MM.1S (cell line): Measurements from ENCODE around the gene NTRK3.

Experiments used
- DNase-seq: peaks from one replicate; pipeline ENCODE4 v3.0.0-alpha.2; 2015
- H2AFZ ChIP-seq: fragments of 300-600 bp; sonication (generic); 2 replicates; pipeline ENCODE4 v1.6.0; 2016; ENCODE audit warnings: antibody characterized with exemption, low read length
- H3F3A ChIP-seq: fragments of 300-600 bp; sonication (generic); 2 replicates; pipeline ENCODE4 v1.6.1; 2016; ENCODE audit warnings: mild to moderate bottlenecking, antibody characterized with exemption, low read length, moderate library complexity, mixed read lengths; ENCODE audit not compliant: insufficient read depth
- H3K27ac ChIP-seq: fragments of 300-600 bp; sonication (generic); 2 replicates; pipeline ENCODE4 v1.5.1; 2016; ENCODE audit warnings: mild to moderate bottlenecking, low read length
- H3K27me3 ChIP-seq: fragments of 300-600 bp; sonication (generic); replicated peaks from 2 replicates; pipeline ENCODE4 v1.6.0; 2016; ENCODE audit warnings: low read length; ENCODE audit not compliant: insufficient read depth
- H3K36me3 ChIP-seq: fragments of 300-600 bp; sonication (generic); replicated peaks from 2 replicates; pipeline ENCODE4 v1.6.1; 2016; ENCODE audit warnings: mild to moderate bottlenecking, low read length, mixed read lengths; ENCODE audit not compliant: insufficient read depth
- H3K4me1 ChIP-seq: fragments of 300-600 bp; sonication (generic); 2 replicates; pipeline ENCODE4 v1.6.1; 2016; ENCODE audit warnings: low read length, mixed read lengths
- H3K4me2 ChIP-seq: fragments of 300-600 bp; sonication (generic); 2 replicates; pipeline ENCODE4 v1.6.0; 2016; ENCODE audit warnings: low read depth, low read length
- H3K4me3 ChIP-seq: fragments of 300-600 bp; sonication (generic); 2 replicates; pipeline ENCODE4 v1.5.1; 2016; ENCODE audit warnings: low read length, mixed read lengths
- H3K79me2 ChIP-seq: fragments of 300-600 bp; sonication (generic); 2 replicates; pipeline ENCODE4 v1.6.1; 2016; ENCODE audit warnings: mixed run types, low read length, mixed read lengths
- H3K9ac ChIP-seq: fragments of 300-600 bp; sonication (generic); 2 replicates; pipeline ENCODE4 v1.6.1; 2016; ENCODE audit warnings: low read length, mixed read lengths
- H3K9me2 ChIP-seq: fragments of 300-600 bp; sonication (generic); replicated peaks from 2 replicates; pipeline ENCODE4 v1.6.1; 2016; ENCODE audit warnings: mild to moderate bottlenecking, low read length, mixed read lengths; ENCODE audit not compliant: insufficient read depth
- H3K9me3 ChIP-seq: fragments of 300-600 bp; sonication (generic); replicated peaks from 2 replicates; pipeline ENCODE4 v1.6.1; 2016; ENCODE audit warnings: mild to moderate bottlenecking, low read length, mixed read lengths; ENCODE audit not compliant: insufficient read depth
- H4K20me1 ChIP-seq: fragments of 300-600 bp; sonication (generic); 2 replicates; pipeline ENCODE4 v1.6.1; 2016; ENCODE audit warnings: mild to moderate bottlenecking, low read length, moderate library complexity, mixed read lengths; ENCODE audit not compliant: insufficient read depth
- CTCF ChIP-seq: fragments of 300-600 bp; sonication (generic); IDR thresholded peaks from 2 replicates; pipeline ENCODE4 v1.5.1; 2016; ENCODE audit warnings: antibody characterized with exemption, low read length, mixed read lengths
- EZH2 ChIP-seq: fragments of 300-600 bp; sonication (generic); optimal IDR thresholded peaks from 2 replicates; pipeline ENCODE3; 2017; ENCODE audit warnings: low read depth, mild to moderate bottlenecking, antibody characterized with exemption, low read length, mixed read lengths
- EZH2phosphoT487 ChIP-seq: fragments of 300-600 bp; sonication (generic); IDR thresholded peaks from 2 replicates; pipeline ENCODE4 v1.6.1; 2018; ENCODE audit warnings: antibody characterized with exemption, low read length

Gene NTRK3

DNA sequence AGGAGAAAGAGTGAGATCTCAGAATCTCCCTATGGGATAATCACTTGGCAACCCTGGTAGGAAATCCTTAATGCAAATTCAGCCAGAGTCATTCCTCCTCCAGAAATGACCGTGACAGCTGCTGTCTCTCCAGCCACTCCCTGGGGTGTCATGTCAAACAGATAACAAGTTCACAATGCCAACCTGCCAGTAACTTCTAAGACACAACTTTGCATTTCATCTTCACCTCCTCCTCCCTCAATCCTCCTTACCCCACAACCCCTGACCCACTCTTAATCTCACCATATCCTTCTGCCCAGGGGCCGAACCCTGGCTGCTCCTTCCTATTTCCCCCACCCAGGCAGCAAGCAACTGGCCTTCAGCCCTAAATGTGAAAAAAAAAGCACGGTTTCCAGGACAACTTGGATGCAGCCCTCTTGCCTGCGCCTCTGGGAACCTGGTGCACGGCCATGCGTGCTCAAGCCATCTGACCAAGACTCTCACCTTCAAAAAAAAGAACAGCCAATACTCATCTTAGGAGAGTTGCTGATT lies 166.0 kb downstream of the NTRK3 start:
- DNase-seq, result no peak
- Histone ChIP-seq H3K4me1 (no peaks in the 10 kb centered on the region), H3K36me3 (no peaks in the 10 kb centered on the region), H3F3A (no peaks in the 10 kb centered on the region), H3K9me2 (no peaks in the 10 kb centered on the region), H4K20me1 (no peaks in the 10 kb centered on the region), H3K9me3 (no peaks in the 10 kb centered on the region), H2AFZ (no peak overlapping the region), H3K9ac (no peak overlapping the region), H3K27me3 (no peaks in the 10 kb centered on the region), H3K27ac (no peak overlapping the region), H3K79me2 (no peaks in the 10 kb centered on the region), H3K4me3 (no peak overlapping the region), H3K4me2 (no peak overlapping the region)
- TF ChIP-seq CTCF, result no peak
- TF ChIP-seq EZH2phosphoT487, result no peak
- TF ChIP-seq EZH2, result no peak

DNA sequence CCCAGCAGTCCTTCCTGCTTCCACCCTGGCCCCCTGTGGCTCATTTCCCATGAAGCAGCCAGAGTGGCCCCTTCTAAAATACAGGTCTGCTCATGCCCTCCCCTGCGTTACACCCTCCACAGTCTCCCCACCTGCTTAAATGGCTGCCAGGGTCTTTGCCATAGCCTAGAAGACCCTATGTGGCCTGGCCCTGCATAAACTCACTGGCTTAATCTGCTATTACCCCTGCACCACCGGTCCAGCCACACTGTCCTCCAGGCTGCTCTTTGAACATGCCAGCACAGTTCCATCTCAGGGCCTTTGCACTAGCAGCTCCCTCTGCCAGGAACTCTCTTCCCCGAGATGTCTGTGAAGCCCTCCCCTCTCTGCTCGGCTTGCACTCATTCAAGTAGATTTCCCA lies 166.8 kb downstream of the NTRK3 start:
- Histone ChIP-seq H3K27me3 (no peaks in the 10 kb centered on the region), H4K20me1 (no peaks in the 10 kb centered on the region), H3K9ac (no peak overlapping the region), H3K9me3 (no peaks in the 10 kb centered on the region), H2AFZ (no peak overlapping the region), H3K36me3 (no peaks in the 10 kb centered on the region), H3K4me2 (no peak overlapping the region), H3K4me1 (no peaks in the 10 kb centered on the region), H3K79me2 (no peaks in the 10 kb centered on the region), H3K4me3 (no peak overlapping the region), H3K9me2 (no peaks in the 10 kb centered on the region), H3F3A (no peaks in the 10 kb centered on the region), H3K27ac (no peak overlapping the region)
- TF ChIP-seq EZH2, result no peak
- TF ChIP-seq EZH2phosphoT487, result no peak
- no peak for TF ChIP-seq CTCF
- DNase-seq, result no peak

- Histone ChIP-seq H3K9ac (no peak overlapping the region), H3K4me1 (no peaks in the 10 kb centered on the region), H4K20me1 (no peaks in the 10 kb centered on the region), H3K27ac (no peak overlapping the region), H3K27me3 (no peaks in the 10 kb centered on the region), H3K79me2 (no peaks in the 10 kb centered on the region), H3K36me3 (no peaks in the 10 kb centered on the region), H3K9me2 (no peaks in the 10 kb centered on the region), H3K9me3 (no peaks in the 10 kb centered on the region), H3K4me3 (no peak overlapping the region), H2AFZ (no peak overlapping the region), H3K4me2 (no peak overlapping the region), H3F3A (no peaks in the 10 kb centered on the region)
- no peak for TF ChIP-seq EZH2phosphoT487
- TF ChIP-seq CTCF, result no peak
- no peak for TF ChIP-seq EZH2
- no peak for DNase-seq
These were observed 167.4 kb downstream of the NTRK3 start for GRCh38 chr15:88089024-88089620.
